ENCODE data around the gene MROH8. TPM values are rescaled to one million over a fixed set of nuclear protein-coding genes. Genes with fewer than 3 reads are reported as not detected.

Gene MROH8
- total RNA-seq, 2 experiments from 2014 or later: 1.3 to 5.7 TPM

DNA sequence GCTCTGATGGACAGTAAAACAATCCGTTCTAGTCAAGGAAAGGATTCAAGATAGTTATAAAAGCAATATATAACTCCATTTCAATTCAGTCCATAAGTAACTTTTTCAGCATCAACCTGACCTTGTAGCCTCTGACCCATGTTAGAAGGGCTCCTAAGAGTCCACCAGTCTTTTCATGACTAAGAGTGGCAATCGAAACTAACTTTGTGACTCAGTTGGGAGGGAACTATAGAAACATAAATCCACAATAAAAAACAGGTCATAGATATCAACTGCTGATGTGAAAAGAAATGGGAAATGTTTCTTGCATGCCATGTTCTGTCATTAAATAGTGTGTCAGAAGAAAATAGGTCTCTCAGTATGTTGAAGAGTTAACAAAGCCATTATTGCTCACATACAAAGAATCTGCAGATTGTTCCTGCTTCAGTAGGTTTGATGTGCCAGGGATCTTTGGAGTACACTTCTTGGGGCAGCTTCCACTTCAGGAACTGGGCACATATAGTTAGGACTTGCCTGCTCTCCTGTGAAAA lies 67.4 kb downstream of the MROH8 start:
- POLR2A ChIA-PET: no interaction called here
- no TSS peak for BruUV-seq (replicated peaks)
- no peak for DNase-seq (ENCODE audit: low spot score)
- TF ChIP-seq EZH2phosphoT487 (IDR thresholded peaks at IDR 0.05; ENCODE audit: borderline replicate concordance, low read depth, low read length): no peak
- TF ChIP-seq, protein P1, sequence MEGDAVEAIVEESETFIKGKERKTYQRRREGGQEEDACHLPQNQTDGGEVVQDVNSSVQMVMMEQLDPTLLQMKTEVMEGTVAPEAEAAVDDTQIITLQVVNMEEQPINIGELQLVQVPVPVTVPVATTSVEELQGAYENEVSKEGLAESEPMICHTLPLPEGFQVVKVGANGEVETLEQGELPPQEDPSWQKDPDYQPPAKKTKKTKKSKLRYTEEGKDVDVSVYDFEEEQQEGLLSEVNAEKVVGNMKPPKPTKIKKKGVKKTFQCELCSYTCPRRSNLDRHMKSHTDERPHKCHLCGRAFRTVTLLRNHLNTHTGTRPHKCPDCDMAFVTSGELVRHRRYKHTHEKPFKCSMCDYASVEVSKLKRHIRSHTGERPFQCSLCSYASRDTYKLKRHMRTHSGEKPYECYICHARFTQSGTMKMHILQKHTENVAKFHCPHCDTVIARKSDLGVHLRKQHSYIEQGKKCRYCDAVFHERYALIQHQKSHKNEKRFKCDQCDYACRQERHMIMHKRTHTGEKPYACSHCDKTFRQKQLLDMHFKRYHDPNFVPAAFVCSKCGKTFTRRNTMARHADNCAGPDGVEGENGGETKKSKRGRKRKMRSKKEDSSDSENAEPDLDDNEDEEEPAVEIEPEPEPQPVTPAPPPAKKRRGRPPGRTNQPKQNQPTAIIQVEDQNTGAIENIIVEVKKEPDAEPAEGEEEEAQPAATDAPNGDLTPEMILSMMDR (conservative IDR thresholded peaks at IDR 0.05; ENCODE audit: low read length): no peak
- no peaks in the 10 kb centered on the region for H3K4me1 ChIP-seq (ENCODE audit: insufficient read depth, low read length, poor library complexity, severe bottlenecking)
- intact Hi-C loops (cut with micrococcal nuclease; ENCODE audit: unreplicated experiment): no loop called here
- H3K4me2 ChIP-seq (ENCODE audit: low read length): no peak overlapping the region
- CTCF ChIA-PET (ENCODE audit: unreplicated experiment): no interaction called here
- no peaks in the 10 kb centered on the region for H3K9me2 ChIP-seq (ENCODE audit: insufficient read depth, low read length)
- no peaks in the 10 kb centered on the region for H3K79me2 ChIP-seq (ENCODE audit: insufficient read depth, low read depth, low read length)
- no peaks in the 10 kb centered on the region for H4K20me1 ChIP-seq (ENCODE audit: insufficient read depth, low read length)
- H3K9me3 ChIP-seq (ENCODE audit: low read length): no peaks in the 10 kb centered on the region
- H3K27ac ChIP-seq (ENCODE audit: low read depth, low read length, poor library complexity, severe bottlenecking): no peak overlapping the region
- no peaks in the 10 kb centered on the region for H3K36me3 ChIP-seq (ENCODE audit: insufficient read depth, low read length)
- no peak overlapping the region for H2AFZ ChIP-seq (ENCODE audit: low read length)
- H3K4me3 ChIP-seq (ENCODE audit: low read depth, low read length, poor library complexity, severe bottlenecking): no peak overlapping the region

DNA sequence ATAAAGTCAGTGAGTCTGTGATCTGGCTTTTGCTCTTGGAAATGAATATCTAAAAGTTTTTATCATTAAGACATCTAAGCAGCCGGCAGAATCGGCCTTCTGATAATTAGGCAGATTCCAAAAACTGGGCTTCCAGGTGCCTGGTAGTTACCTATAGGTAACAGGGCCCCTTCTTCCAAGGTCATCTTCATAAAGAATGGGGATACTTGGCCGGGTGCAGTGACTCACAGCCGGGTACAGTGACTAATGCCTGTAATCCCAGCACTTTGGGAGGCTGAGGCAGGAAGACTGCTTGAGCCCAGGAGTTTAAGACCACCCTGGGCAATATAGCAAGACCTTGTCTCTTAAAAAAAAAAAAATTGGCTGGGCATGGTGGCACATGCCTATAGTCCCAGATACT lies 70.7 kb downstream of the MROH8 start:
- Histone ChIP-seq H3K4me2 (ENCODE audit: low read length) (no peak overlapping the region), H2AFZ (ENCODE audit: low read length) (no peak overlapping the region), H3K4me1 (ENCODE audit: insufficient read depth, low read length, poor library complexity, severe bottlenecking) (no peaks in the 10 kb centered on the region), H3K9me3 (ENCODE audit: low read length) (no peaks in the 10 kb centered on the region), H3K36me3 (ENCODE audit: insufficient read depth, low read length) (no peaks in the 10 kb centered on the region), H3K79me2 (ENCODE audit: insufficient read depth, low read depth, low read length) (no peaks in the 10 kb centered on the region), H3K4me3 (ENCODE audit: low read depth, low read length, poor library complexity, severe bottlenecking) (no peak overlapping the region), H3K27ac (ENCODE audit: low read depth, low read length, poor library complexity, severe bottlenecking) (no peak overlapping the region), H4K20me1 (ENCODE audit: insufficient read depth, low read length) (no peaks in the 10 kb centered on the region), H3K9me2 (ENCODE audit: insufficient read depth, low read length) (no peaks in the 10 kb centered on the region)
- no TSS peak for BruUV-seq (replicated peaks)
- intact Hi-C loops (cut with micrococcal nuclease; ENCODE audit: unreplicated experiment): no loop called here
- POLR2A ChIA-PET: interaction anchor here (0.6 kb wide), 1 partner anchor 25 kb away, joined by 3 read pairs; no protein-coding TSS in a partner anchor
- no peak for DNase-seq (ENCODE audit: low spot score)
- TF ChIP-seq, protein P1 (conservative IDR thresholded peaks at IDR 0.05; ENCODE audit: low read length): no peak
- no peak for TF ChIP-seq EZH2phosphoT487 (IDR thresholded peaks at IDR 0.05; ENCODE audit: borderline replicate concordance, low read depth, low read length)
- CTCF ChIA-PET (ENCODE audit: unreplicated experiment): interaction anchor here (0.5 kb wide), 1 partner anchor 66 kb away, joined by 3 read pairs; no protein-coding TSS in a partner anchor

DNA sequence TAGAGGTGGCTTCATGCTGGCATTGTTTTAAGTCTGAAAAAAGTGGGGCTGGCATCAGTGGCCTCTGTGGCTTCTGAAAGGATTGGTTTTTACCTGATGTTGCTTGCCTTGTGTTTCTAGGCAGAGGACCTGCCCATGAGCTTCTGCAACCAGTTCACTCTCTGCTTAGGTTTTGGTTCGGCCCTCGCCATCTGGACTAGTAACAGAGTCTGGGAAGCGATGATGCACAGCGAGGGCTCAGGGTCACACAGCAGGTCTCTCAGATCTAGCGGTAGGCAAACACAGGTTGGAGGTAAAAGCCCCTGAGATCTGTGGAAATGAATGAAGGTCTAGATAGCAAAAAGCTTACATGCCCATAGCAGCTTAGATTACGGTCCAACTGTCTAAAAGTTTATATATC lies 76.8 kb downstream of the MROH8 start:
- no peaks in the 10 kb centered on the region for H3K36me3 ChIP-seq (ENCODE audit: insufficient read depth, low read length)
- POLR2A ChIA-PET: interaction anchor here (0.7 kb wide), 1 partner anchor 95 kb away, joined by 4 read pairs; no protein-coding TSS in a partner anchor
- no TSS peak for BruUV-seq (replicated peaks)

More for the DNA sequence above, 76.8 kb downstream of the MROH8 start:
- no peak overlapping the region for H2AFZ ChIP-seq (ENCODE audit: low read length)
- CTCF ChIA-PET (ENCODE audit: unreplicated experiment): no interaction called here
- no peak overlapping the region for H3K27ac ChIP-seq (ENCODE audit: low read depth, low read length, poor library complexity, severe bottlenecking)
- no peak overlapping the region for H3K4me2 ChIP-seq (ENCODE audit: low read length)
- no peaks in the 10 kb centered on the region for H4K20me1 ChIP-seq (ENCODE audit: insufficient read depth, low read length)
- H3K9me3 ChIP-seq (ENCODE audit: low read length): no peaks in the 10 kb centered on the region
- intact Hi-C loops (cut with micrococcal nuclease; ENCODE audit: unreplicated experiment): no loop called here
- no peak for DNase-seq (ENCODE audit: low spot score)
- H3K79me2 ChIP-seq (ENCODE audit: insufficient read depth, low read depth, low read length): no peaks in the 10 kb centered on the region
- no peak overlapping the region for H3K4me3 ChIP-seq (ENCODE audit: low read depth, low read length, poor library complexity, severe bottlenecking)
- H3K4me1 ChIP-seq (ENCODE audit: insufficient read depth, low read length, poor library complexity, severe bottlenecking): peaks cover 5% of the 10 kb centered on the region
- TF ChIP-seq, protein P1 (conservative IDR thresholded peaks at IDR 0.05; ENCODE audit: low read length): no peak
- TF ChIP-seq EZH2phosphoT487 (IDR thresholded peaks at IDR 0.05; ENCODE audit: borderline replicate concordance, low read depth, low read length): no peak
- H3K9me2 ChIP-seq (ENCODE audit: insufficient read depth, low read length): no peaks in the 10 kb centered on the region

All from OCI-LY7 (cell line).